Mesenchymal stem cell (in vitro differentiated cells and primary cell): ENCODE results near the gene ACAP1.
"Not testable (repeated sequence)": the region's sequence is repeated elsewhere in the genome, so short reads cannot be mapped to it uniquely, and the experiment has no call there.

ENCODE experiments used
- DNase-seq: peaks from one replicate; pipeline ENCODE4 v3.0.0-alpha.2; 2013
- H2AFZ ChIP-seq: one replicate; pipeline ENCODE4 v1.6.1; 2013; ENCODE audit warnings: low read depth, mild to moderate bottlenecking, control low read depth, inconsistent platforms, low read length, moderate library complexity
- H2AK5ac ChIP-seq: 2 replicates; pipeline ENCODE4 v1.6.1; 2013; ENCODE audit warnings: low read length, moderate library complexity, mild to moderate bottlenecking, inconsistent platforms; ENCODE audit not compliant: severe bottlenecking
- H2BK120ac ChIP-seq: one replicate; pipeline ENCODE4 v1.6.1; 2013; ENCODE audit warnings: low read depth, mild to moderate bottlenecking, inconsistent platforms, low read length, moderate library complexity
- H2BK12ac ChIP-seq, 2 experiments: one replicate each; pipeline ENCODE4 v1.6.1; 2013; ENCODE audit warnings: inconsistent platforms in 2 of 2, low read length in 2 of 2, mild to moderate bottlenecking in 2 of 2, moderate library complexity in 2 of 2, control low read depth in 1 of 2
- H2BK15ac ChIP-seq: one replicate; pipeline ENCODE4 v1.6.1; 2013; ENCODE audit warnings: mild to moderate bottlenecking, low read depth, inconsistent platforms; ENCODE audit not compliant: poor library complexity, severe bottlenecking
- H2BK5ac ChIP-seq: 2 replicates; pipeline ENCODE4 v1.6.1; 2013; ENCODE audit warnings: low read depth, mild to moderate bottlenecking, low read length, control low read depth, inconsistent platforms; ENCODE audit not compliant: poor library complexity, severe bottlenecking
- H3K14ac ChIP-seq, 2 experiments: one replicate each; pipeline ENCODE4 v1.6.1; 2013; ENCODE audit warnings: inconsistent platforms in 2 of 2, low read length in 2 of 2, control low read depth in 1 of 2, mild to moderate bottlenecking in 1 of 2, moderate library complexity in 1 of 2
- H3K18ac ChIP-seq, 2 experiments: one replicate each; pipeline ENCODE4 v1.6.1; 2013; ENCODE audit warnings: inconsistent platforms in 2 of 2, low read length in 2 of 2, control low read depth in 1 of 2, low read depth in 1 of 2, mild to moderate bottlenecking in 1 of 2
- H3K23ac ChIP-seq, 2 experiments: one replicate each; pipeline ENCODE4 v1.6.1; 2013; ENCODE audit warnings: inconsistent platforms in 2 of 2, low read length in 2 of 2, mild to moderate bottlenecking in 2 of 2, moderate library complexity in 2 of 2, control low read depth in 1 of 2
- H3K27ac ChIP-seq: 2 replicates; pipeline ENCODE4 v1.5.1; 2013; ENCODE audit warnings: mild to moderate bottlenecking, moderate library complexity, low read length, control low read depth, inconsistent platforms; ENCODE audit not compliant: poor library complexity, severe bottlenecking
- H3K27me3 ChIP-seq, 2 experiments: 2 replicates each; pipeline versions ENCODE4 v1.6.1 to v1.7.0; 2013; ENCODE audit warnings: low read length in 2 of 2, mild to moderate bottlenecking in 2 of 2, moderate library complexity in 2 of 2, control low read depth in 1 of 2, inconsistent platforms in 1 of 2; ENCODE audit not compliant: control insufficient read depth in 1 of 2, insufficient read depth in 1 of 2
- H3K36me3 ChIP-seq, 2 experiments: 2 replicates each; pipeline versions ENCODE4 v1.6.1 to v1.7.0; 2013; ENCODE audit warnings: low read length in 2 of 2, control low read depth in 1 of 2, inconsistent platforms in 1 of 2, low read depth in 1 of 2, mild to moderate bottlenecking in 1 of 2; ENCODE audit not compliant: insufficient read depth in 2 of 2, control insufficient read depth in 1 of 2
- H3K4ac ChIP-seq, 2 experiments: one replicate each; pipeline ENCODE4 v1.6.1; 2013; ENCODE audit warnings: inconsistent platforms in 2 of 2, low read length in 2 of 2, mild to moderate bottlenecking in 2 of 2, moderate library complexity in 2 of 2, control low read depth in 1 of 2, low read depth in 1 of 2
- H3K4me1 ChIP-seq: 2 replicates; pipeline ENCODE4 v1.6.1; 2013; ENCODE audit warnings: low read depth, low read length, control low read depth; ENCODE audit not compliant: control insufficient read depth, insufficient read depth
- H3K4me2 ChIP-seq: 2 replicates; pipeline ENCODE4 v1.6.1; 2013; ENCODE audit warnings: low read length, mild to moderate bottlenecking, inconsistent platforms; ENCODE audit not compliant: poor library complexity, severe bottlenecking
- H3K4me3 ChIP-seq, 2 experiments: 2 replicates each; pipeline versions ENCODE4 v1.5.1 to v1.7.0; 2013; ENCODE audit warnings: low read length in 2 of 2, mild to moderate bottlenecking in 2 of 2, control low read depth in 1 of 2, low read depth in 1 of 2; ENCODE audit not compliant: insufficient read depth in 1 of 2
- H3K79me1 ChIP-seq: replicated peaks from 2 replicates; pipeline ENCODE4 v1.6.1; 2013; ENCODE audit warnings: mild to moderate bottlenecking, control low read depth, low read length, inconsistent platforms; ENCODE audit not compliant: poor library complexity, severe bottlenecking
- H3K9ac ChIP-seq: 2 replicates; pipeline ENCODE4 v1.7.0; 2013; ENCODE audit warnings: mild to moderate bottlenecking, low read length, moderate library complexity
- H3K9me3 ChIP-seq: 2 replicates; pipeline ENCODE4 v1.7.0; 2013; ENCODE audit warnings: mild to moderate bottlenecking, low read length; ENCODE audit not compliant: control insufficient read depth
- H4K8ac ChIP-seq: one replicate; pipeline ENCODE4 v1.6.1; 2013; ENCODE audit warnings: inconsistent platforms, mild to moderate bottlenecking, low read length, moderate library complexity
- H4K91ac ChIP-seq: one replicate; pipeline ENCODE4 v1.6.1; 2013; ENCODE audit warnings: mild to moderate bottlenecking, low read length, inconsistent platforms
- WGBS: methylation state at CpG from one replicate; pipeline ENCODE4 v1.1.7; 2013; ENCODE audit warnings: mixed read lengths; 5-methylcytosine and 5-hydroxymethylcytosine counted together

The ACAP1 gene

DNA sequence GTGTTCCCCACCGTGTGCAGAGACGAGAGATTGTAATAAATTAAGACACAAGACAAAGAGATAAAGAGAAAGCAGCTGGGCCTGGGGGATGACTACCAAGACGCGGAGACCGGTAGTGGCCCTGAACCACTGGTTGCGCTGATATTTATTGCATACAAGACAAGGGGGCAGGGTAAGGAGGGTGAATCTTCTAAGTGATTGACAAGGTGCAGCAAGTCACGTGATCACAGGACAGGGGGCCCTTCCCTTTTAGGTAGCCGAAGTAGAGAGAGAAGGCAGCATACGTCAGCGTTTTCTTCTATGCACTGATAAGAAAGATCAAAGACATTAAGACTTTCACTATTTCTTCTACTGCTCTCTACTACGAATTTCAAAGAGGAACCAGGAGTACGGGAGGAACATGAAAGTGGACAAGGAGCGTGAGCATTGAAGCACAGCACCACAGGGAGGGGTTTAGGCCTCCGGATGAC lies 3.7 kb upstream of the ACAP1 start:
- Histone ChIP-seq H3K27me3 (peaks cover 9 to 31% of the 10 kb centered on the region in 2 experiments), H3K4me1 (peaks cover 11% of the 10 kb centered on the region)
- not testable (repeated sequence) for H3K36me3 ChIP-seq, H3K4me2 ChIP-seq, H3K23ac ChIP-seq, H3K27ac ChIP-seq, H3K9ac ChIP-seq, H2BK12ac ChIP-seq, H3K4me3 ChIP-seq, H3K4ac ChIP-seq, H2AFZ ChIP-seq, H3K14ac ChIP-seq, DNase-seq, H4K8ac ChIP-seq, H4K91ac ChIP-seq, H3K79me1 ChIP-seq, H2AK5ac ChIP-seq, H3K9me3 ChIP-seq, H2BK5ac ChIP-seq, H3K18ac ChIP-seq, H2BK120ac ChIP-seq, H2BK15ac ChIP-seq
- 74% methylated on average over 14 of the region's 14 CpGs for WGBS

DNA sequence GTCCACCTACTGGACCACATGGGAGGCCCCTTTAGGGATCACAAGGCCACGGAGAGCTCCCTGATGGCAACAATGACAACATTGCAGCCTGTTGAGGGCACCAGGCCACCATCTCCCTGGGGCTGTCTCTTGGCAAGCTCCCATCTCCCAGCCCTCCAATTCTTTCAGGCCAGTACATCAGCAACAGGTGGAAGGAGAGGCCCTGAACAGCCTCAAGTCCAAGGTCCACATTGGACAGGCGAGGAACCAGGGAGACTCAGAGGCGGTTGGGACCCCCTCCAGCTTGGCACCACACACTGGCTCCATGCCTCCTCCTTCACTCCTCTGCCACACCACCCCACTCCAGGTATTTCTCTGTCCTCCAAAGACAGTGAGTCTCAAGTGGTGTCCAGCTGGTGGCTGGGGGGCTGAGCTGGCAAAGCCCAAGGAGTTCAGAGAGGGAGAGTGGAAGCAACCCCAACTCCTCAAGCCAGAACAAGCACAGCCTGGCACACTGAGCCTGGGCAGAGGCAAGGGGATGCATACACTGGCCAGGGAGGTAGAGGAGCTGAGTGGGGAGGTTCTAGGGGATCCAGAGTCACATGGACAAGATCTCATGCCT lies 1.3 kb upstream of the ACAP1 start:
- Histone ChIP-seq H3K9ac (no peak overlapping the region), H2AFZ (no peak overlapping the region), H3K4me2 (no peak overlapping the region), H3K27me3 (peaks cover 9 to 35% of the 10 kb centered on the region in 2 experiments), H3K23ac (no peak overlapping the region), H2BK15ac (no peak overlapping the region), H2BK120ac (no peak overlapping the region), H3K4ac (no peak overlapping the region), H3K27ac (no peak overlapping the region), H2BK5ac (no peak overlapping the region), H3K18ac (no peak overlapping the region), H3K79me1 (no peaks in the 10 kb centered on the region), H3K14ac (no peak overlapping the region), H3K36me3 (no peaks in the 10 kb centered on the region), H4K8ac (no peak overlapping the region), H3K4me1 (peaks cover 8% of the 10 kb centered on the region), H3K4me3 (no peak overlapping the region), H3K9me3 (no peaks in the 10 kb centered on the region), H2BK12ac (no peak overlapping the region), H4K91ac (no peak overlapping the region), H2AK5ac (no peak overlapping the region)
- DNase-seq, result no peak
- 98% methylated on average over 3 of the region's 3 CpGs for WGBS

DNA sequence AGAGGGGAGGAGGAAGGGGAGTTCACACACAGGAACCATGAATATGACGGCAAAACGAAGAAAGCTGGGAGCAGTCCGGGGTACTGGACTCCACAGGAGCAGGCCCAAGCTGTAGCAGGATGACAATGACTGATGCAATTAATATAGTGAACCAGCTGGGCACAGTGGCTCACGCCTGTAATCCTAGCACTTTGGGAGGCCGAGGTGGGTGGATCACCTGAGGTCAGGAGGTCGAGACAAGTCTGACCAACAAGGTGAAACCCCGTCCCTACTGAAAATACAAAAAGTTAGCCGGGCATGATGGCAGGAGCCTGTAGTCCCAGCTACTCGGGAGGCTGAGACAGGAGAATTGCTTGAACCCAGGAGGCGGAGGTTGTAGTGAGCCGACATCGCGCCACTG lies 564 bp upstream of the ACAP1 start:
- not testable (repeated sequence) for H2BK120ac ChIP-seq, H3K18ac ChIP-seq, H3K27ac ChIP-seq, H3K36me3 ChIP-seq, H4K8ac ChIP-seq, H2BK12ac ChIP-seq, H2BK5ac ChIP-seq, H3K4me3 ChIP-seq, H3K9me3 ChIP-seq, DNase-seq, H3K14ac ChIP-seq, H3K79me1 ChIP-seq, H3K4me2 ChIP-seq, H3K4me1 ChIP-seq, H4K91ac ChIP-seq, H3K9ac ChIP-seq, H2BK15ac ChIP-seq, H3K4ac ChIP-seq, H3K23ac ChIP-seq, H2AFZ ChIP-seq, H2AK5ac ChIP-seq
- H3K27me3 ChIP-seq, result peaks cover 9 to 38% of the 10 kb centered on the region in 2 experiments
- WGBS, result 92% methylated on average over 13 of the region's 13 CpGs

DNA sequence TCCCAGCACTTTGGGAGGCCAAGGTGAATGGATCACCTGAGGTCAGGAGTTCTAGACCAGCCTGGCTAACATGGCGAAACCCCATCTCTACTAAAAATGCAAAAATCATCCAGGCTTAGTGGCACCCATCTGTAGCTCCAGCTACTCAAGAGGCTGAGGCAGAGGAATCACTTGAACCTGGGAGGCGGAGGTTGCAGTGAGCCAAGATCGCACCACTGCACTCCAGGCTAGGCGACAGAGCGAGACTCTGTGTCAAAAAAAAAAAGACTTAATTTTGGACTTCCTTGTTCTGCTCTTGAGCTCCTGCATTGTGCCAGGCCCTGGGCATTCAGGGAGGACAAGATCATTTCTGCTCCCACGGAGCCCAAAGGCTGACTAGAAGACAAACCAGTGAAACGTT lies 1.3 kb downstream of the ACAP1 start:
- not testable (repeated sequence) for H3K9ac ChIP-seq, H3K18ac ChIP-seq, H2BK120ac ChIP-seq, H2AFZ ChIP-seq, H4K8ac ChIP-seq, H3K4me2 ChIP-seq, H3K4me1 ChIP-seq, H2BK12ac ChIP-seq, DNase-seq, H3K23ac ChIP-seq, H2BK15ac ChIP-seq, H3K9me3 ChIP-seq, H2BK5ac ChIP-seq, H2AK5ac ChIP-seq, H3K27ac ChIP-seq, H4K91ac ChIP-seq, H3K79me1 ChIP-seq, H3K4ac ChIP-seq, H3K36me3 ChIP-seq, H3K14ac ChIP-seq, H3K4me3 ChIP-seq
- WGBS, result 87% methylated on average over 7 of the region's 7 CpGs
- H3K27me3 ChIP-seq, result peaks cover 15 to 53% of the 10 kb centered on the region in 2 experiments
